Measurements from ENCODE around the gene TRAF6.

GRCh38 chr11:36453678-36454077 lies 56.4 kb downstream of the TRAF6 start:
- TF ChIP-seq CTCF (conservative IDR thresholded peaks at IDR 0.05) (no peak), ZFX (IDR thresholded peaks at IDR 0.05) (no peak)
